Measurements from ENCODE around the gene CALHM2. TPM values are rescaled to one million over a fixed set of nuclear protein-coding genes. Genes with fewer than 3 reads are reported as not detected.

Gene CALHM2
- polyA plus RNA-seq, 1 of the 3 experiments (the other 2 are of a cell fraction), result 0.10 TPM

- Histone ChIP-seq H2AFZ (ENCODE audit: low read depth) (no peak overlapping the region), H3K27ac (ENCODE audit: low read depth in 2 of 2, low read length in 1 of 2) (no peak overlapping the region), H3K4me3 (ENCODE audit: low read depth in 2 of 2, low read length in 1 of 2) (no peak overlapping the region), H3K4me2 (no peak overlapping the region), H4K20me1 (ENCODE audit: insufficient read depth) (no peaks in the 10 kb centered on the region), H3F3A (replicated peaks; ENCODE audit: insufficient read depth) (peaks cover 9% of the 10 kb centered on the region), H3K9me2 (no peaks in the 10 kb centered on the region), H3K9ac (no peak overlapping the region), H3K79me2 (ENCODE audit: insufficient read depth) (no peaks in the 10 kb centered on the region), H3K27me3 (ENCODE audit: insufficient read depth) (no peaks in the 10 kb centered on the region), H3K4me1 (ENCODE audit: control insufficient read depth in 1 of 2, insufficient read depth in 2 of 2, low read depth in 1 of 2, low read length in 1 of 2) (peaks cover 0 to 11% of the 10 kb centered on the region in 2 experiments; a peak in 1 of 4 replicates), H3K36me3 (replicated peaks in 1 of 2; ENCODE audit: control insufficient read depth in 1 of 2, insufficient read depth in 2 of 2, low read length in 1 of 2) (no peaks in the 10 kb centered on the region), H3K9me3 (no peaks in the 10 kb centered on the region)
- POLR2A ChIA-PET, result no interaction called here
- TF ChIP-seq EZH2phosphoT487 (IDR thresholded peaks at IDR 0.05; ENCODE audit: borderline replicate concordance, low read depth) (no peak), JUND (IDR thresholded peaks at IDR 0.05) (no peak), RFX5 (IDR thresholded peaks at IDR 0.05; ENCODE audit: low read length) (no peak), GABPA (IDR thresholded peaks at IDR 0.05; ENCODE audit: low read depth) (no peak), RAD21 (IDR thresholded peaks at IDR 0.05; ENCODE audit: low read length) (no peak), MXI1 (IDR thresholded peaks at IDR 0.05; ENCODE audit: low read depth, low read length) (no peak), RCOR1 (IDR thresholded peaks at IDR 0.05; ENCODE audit: low read length) (no peak), MAX (IDR thresholded peaks at IDR 0.05; ENCODE audit: low read depth) (no peak)
- TF ChIP-seq, protein P1, sequence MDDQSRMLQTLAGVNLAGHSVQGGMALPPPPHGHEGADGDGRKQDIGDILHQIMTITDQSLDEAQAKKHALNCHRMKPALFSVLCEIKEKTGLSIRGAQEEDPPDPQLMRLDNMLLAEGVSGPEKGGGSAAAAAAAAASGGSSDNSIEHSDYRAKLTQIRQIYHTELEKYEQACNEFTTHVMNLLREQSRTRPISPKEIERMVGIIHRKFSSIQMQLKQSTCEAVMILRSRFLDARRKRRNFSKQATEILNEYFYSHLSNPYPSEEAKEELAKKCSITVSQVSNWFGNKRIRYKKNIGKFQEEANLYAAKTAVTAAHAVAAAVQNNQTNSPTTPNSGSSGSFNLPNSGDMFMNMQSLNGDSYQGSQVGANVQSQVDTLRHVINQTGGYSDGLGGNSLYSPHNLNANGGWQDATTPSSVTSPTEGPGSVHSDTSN (IDR thresholded peaks at IDR 0.05), result no peak
- TF ChIP-seq, protein P2, sequence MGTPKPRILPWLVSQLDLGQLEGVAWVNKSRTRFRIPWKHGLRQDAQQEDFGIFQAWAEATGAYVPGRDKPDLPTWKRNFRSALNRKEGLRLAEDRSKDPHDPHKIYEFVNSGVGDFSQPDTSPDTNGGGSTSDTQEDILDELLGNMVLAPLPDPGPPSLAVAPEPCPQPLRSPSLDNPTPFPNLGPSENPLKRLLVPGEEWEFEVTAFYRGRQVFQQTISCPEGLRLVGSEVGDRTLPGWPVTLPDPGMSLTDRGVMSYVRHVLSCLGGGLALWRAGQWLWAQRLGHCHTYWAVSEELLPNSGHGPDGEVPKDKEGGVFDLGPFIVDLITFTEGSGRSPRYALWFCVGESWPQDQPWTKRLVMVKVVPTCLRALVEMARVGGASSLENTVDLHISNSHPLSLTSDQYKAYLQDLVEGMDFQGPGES (IDR thresholded peaks at IDR 0.05; ENCODE audit: low read depth, low read length), result no peak
- 91% methylated on average over 17 of the region's 22 CpGs for WGBS (ENCODE audit: low lambda C conversion rate)
- CTCF ChIA-PET, result interaction anchor here (1.4 to 1.6 kb wide), 3 partner anchors 27 to 99 kb away, joined by 3 to 7 read pairs (median 4); no protein-coding TSS in a partner anchor
- no peak for DNase-seq
These were observed 26.5 kb upstream of the CALHM2 start for GRCh38 chr10:103478671-103479070.

- H3K27ac ChIP-seq (ENCODE audit: low read depth in 2 of 2, low read length in 1 of 2), result no peak overlapping the region
- CTCF ChIA-PET, result interaction anchor here (1.0 to 4.0 kb wide), 9 partner anchors 9 to 142 kb away, joined by 3 to 34 read pairs (median 4); partner anchors contain the start of gene CALHM2
- POLR2A ChIA-PET, result no interaction called here
These were observed 24.0 kb upstream of the CALHM2 start for GRCh38 chr10:103476046-103476768.

More at GRCh38 chr10:103476046-103476768, 24.0 kb upstream of the CALHM2 start:
- no peak overlapping the region for H3K9ac ChIP-seq
- H3K36me3 ChIP-seq (replicated peaks in 1 of 2; ENCODE audit: control insufficient read depth in 1 of 2, insufficient read depth in 2 of 2, low read length in 1 of 2), result no peaks in the 10 kb centered on the region
- H3K4me2 ChIP-seq, result no peak overlapping the region
- no peak overlapping the region for H2AFZ ChIP-seq (ENCODE audit: low read depth)
- H3K27me3 ChIP-seq (ENCODE audit: insufficient read depth), result no peaks in the 10 kb centered on the region
- H3K79me2 ChIP-seq (ENCODE audit: insufficient read depth), result no peaks in the 10 kb centered on the region
- no peak overlapping the region for H3K4me3 ChIP-seq (ENCODE audit: low read depth in 2 of 2, low read length in 1 of 2)
- no peaks in the 10 kb centered on the region for H3F3A ChIP-seq (replicated peaks; ENCODE audit: insufficient read depth)
- WGBS (ENCODE audit: low lambda C conversion rate), result 86% methylated on average over 11 of the region's 11 CpGs
- no peaks in the 10 kb centered on the region for H4K20me1 ChIP-seq (ENCODE audit: insufficient read depth)
- peak; percentile 70 for DNase-seq
- no peaks in the 10 kb centered on the region for H3K9me3 ChIP-seq
- no peak for TF ChIP-seq NRF1 (IDR thresholded peaks at IDR 0.05; ENCODE audit: low read depth, low read length)
- TF ChIP-seq, protein P3, sequence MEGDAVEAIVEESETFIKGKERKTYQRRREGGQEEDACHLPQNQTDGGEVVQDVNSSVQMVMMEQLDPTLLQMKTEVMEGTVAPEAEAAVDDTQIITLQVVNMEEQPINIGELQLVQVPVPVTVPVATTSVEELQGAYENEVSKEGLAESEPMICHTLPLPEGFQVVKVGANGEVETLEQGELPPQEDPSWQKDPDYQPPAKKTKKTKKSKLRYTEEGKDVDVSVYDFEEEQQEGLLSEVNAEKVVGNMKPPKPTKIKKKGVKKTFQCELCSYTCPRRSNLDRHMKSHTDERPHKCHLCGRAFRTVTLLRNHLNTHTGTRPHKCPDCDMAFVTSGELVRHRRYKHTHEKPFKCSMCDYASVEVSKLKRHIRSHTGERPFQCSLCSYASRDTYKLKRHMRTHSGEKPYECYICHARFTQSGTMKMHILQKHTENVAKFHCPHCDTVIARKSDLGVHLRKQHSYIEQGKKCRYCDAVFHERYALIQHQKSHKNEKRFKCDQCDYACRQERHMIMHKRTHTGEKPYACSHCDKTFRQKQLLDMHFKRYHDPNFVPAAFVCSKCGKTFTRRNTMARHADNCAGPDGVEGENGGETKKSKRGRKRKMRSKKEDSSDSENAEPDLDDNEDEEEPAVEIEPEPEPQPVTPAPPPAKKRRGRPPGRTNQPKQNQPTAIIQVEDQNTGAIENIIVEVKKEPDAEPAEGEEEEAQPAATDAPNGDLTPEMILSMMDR (IDR thresholded peaks at IDR 0.05), result peak; percentile 30
- peaks cover 0 to 9% of the 10 kb centered on the region in 2 experiments; a peak in 1 of 4 replicates for H3K4me1 ChIP-seq (ENCODE audit: control insufficient read depth in 1 of 2, insufficient read depth in 2 of 2, low read depth in 1 of 2, low read length in 1 of 2)
- no peaks in the 10 kb centered on the region for H3K9me2 ChIP-seq
